ENCODE measurements around the gene MLN.

DNA sequence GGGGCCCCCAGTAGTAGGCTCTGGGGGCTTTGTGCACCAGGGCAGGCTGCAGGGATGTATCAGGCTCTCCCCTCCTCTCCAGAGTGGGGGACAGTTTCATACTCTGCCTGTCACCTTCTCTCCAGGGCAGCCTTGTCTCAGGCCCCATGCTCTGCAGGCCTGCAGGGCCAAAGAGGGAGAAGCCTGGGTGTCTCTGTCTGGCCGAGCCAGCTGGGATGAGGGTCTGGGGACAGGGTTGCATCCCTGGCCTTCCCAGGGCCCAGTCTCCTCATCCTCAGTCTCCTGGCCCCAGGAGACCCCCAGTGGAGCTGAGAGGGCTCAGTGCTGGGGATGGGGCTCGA lies 42.3 kb downstream of the MLN start:
- TF ChIP-seq PAX5 (IDR thresholded peaks at IDR 0.05; ENCODE audit: insufficient read depth, low read length, severe bottlenecking) (no peak), POLR2A (IDR thresholded peaks at IDR 0.05; ENCODE audit: low read depth, low read length) (no peak), POLR2AphosphoS5 (IDR thresholded peaks at IDR 0.05; ENCODE audit: low read depth, low read length) (no peak), TAF1 (IDR thresholded peaks at IDR 0.05; ENCODE audit: low read depth, low read length) (no peak)

All from GM12891 (cell line).